ENCODE measurements around the gene ZSCAN22. TPM values are rescaled to one million over a fixed set of nuclear protein-coding genes. Genes with fewer than 3 reads are reported as not detected.
A peak's percentile ranks its signal among the peaks of the same experiment; 100 is the strongest.

ZSCAN22 gene
- total and polyA plus RNA-seq, 2 of the 13 experiments (the other 11 are each of a cell fraction or from before 2014, with no cell fraction given), result 2.5 to 3.5 TPM

DNA sequence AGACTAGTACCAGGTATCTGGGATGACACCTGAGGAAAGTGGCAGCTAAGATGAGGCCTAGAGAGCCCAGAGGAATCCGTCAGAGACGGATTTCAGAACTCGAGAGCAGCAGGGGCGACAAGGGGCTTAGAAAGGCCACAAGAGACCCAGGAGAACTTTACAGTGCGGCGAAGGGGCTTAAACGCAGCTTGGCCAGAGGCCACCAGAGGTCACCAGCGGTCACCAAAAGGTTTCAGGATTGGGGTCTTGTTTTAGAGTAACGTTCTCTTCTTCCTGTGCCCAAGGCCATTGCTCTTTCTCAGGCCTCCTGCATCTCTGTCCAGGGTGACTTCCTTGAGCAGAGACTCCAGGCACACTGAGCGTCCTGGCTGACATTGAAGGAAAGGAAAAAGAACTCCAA, 2.2 kb downstream of the ZSCAN22 start (continued):
- TF ChIP-seq ZNF496 (CRISPR knock-in tag; IDR thresholded peaks at IDR 0.05; ENCODE audit: insufficient replicate concordance), result no peak
- no peak for TF ChIP-seq ZNF180 (CRISPR knock-in tag; IDR thresholded peaks at IDR 0.05; ENCODE audit: borderline replicate concordance, low read depth)
- TF ChIP-seq NCOA1 (CRISPR knock-in tag; IDR thresholded peaks at IDR 0.05), result no peak
- TF ChIP-seq NFIC (IDR thresholded peaks at IDR 0.05; ENCODE audit: low read length), result no peak
- no peak for TF ChIP-seq ZNF44 (CRISPR knock-in tag; IDR thresholded peaks at IDR 0.05)
- TF ChIP-seq, protein P1, sequence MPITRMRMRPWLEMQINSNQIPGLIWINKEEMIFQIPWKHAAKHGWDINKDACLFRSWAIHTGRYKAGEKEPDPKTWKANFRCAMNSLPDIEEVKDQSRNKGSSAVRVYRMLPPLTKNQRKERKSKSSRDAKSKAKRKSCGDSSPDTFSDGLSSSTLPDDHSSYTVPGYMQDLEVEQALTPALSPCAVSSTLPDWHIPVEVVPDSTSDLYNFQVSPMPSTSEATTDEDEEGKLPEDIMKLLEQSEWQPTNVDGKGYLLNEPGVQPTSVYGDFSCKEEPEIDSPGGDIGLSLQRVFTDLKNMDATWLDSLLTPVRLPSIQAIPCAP (CRISPR knock-in tag; IDR thresholded peaks at IDR 0.05; ENCODE audit: low read depth), result no peak
- TF ChIP-seq, protein P2, sequence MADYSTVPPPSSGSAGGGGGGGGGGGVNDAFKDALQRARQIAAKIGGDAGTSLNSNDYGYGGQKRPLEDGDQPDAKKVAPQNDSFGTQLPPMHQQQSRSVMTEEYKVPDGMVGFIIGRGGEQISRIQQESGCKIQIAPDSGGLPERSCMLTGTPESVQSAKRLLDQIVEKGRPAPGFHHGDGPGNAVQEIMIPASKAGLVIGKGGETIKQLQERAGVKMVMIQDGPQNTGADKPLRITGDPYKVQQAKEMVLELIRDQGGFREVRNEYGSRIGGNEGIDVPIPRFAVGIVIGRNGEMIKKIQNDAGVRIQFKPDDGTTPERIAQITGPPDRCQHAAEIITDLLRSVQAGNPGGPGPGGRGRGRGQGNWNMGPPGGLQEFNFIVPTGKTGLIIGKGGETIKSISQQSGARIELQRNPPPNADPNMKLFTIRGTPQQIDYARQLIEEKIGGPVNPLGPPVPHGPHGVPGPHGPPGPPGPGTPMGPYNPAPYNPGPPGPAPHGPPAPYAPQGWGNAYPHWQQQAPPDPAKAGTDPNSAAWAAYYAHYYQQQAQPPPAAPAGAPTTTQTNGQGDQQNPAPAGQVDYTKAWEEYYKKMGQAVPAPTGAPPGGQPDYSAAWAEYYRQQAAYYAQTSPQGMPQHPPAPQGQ (CRISPR knock-in tag; IDR thresholded peaks at IDR 0.05; ENCODE audit: borderline replicate concordance), result no peak
- TF ChIP-seq, protein P3, sequence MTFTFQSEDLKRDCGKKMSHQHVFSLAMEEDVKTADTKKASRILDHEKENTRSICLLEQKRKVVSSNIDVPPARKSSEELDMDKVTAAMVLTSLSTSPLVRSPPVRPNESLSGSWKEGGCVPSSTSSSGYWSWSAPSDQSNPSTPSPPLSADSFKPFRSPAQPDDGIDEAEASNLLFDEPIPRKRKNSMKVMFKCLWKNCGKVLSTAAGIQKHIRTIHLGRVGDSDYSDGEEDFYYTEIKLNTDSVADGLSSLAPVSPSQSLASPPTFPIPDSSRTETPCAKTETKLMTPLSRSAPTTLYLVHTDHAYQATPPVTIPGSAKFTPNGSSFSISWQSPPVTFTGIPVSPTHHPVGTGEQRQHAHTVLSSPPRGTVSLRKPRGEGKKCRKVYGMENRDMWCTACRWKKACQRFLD (CRISPR knock-in tag; IDR thresholded peaks at IDR 0.05; ENCODE audit: borderline replicate concordance), result no peak
- TF ChIP-seq, protein P4, sequence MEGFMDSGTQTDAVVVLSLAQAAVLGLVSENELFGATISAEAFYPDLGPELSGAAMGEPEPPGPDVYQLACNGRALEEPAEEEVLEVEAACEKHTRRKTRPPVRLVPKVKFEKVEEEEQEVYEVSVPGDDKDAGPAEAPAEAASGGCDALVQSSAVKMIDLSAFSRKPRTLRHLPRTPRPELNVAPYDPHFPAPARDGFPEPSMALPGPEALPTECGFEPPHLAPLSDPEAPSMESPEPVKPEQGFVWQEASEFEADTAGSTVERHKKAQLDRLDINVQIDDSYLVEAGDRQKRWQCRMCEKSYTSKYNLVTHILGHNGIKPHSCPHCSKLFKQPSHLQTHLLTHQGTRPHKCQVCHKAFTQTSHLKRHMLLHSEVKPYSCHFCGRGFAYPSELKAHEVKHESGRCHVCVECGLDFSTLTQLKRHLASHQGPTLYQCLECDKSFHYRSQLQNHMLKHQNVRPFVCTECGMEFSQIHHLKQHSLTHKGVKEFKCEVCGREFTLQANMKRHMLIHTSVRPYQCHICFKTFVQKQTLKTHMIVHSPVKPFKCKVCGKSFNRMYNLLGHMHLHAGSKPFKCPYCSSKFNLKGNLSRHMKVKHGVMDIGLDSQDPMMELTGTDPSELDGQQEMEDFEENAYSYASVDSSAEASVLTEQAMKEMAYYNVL (CRISPR knock-in tag; IDR thresholded peaks at IDR 0.05; ENCODE audit: borderline replicate concordance), result no peak
- peak; percentile 27 for TF ChIP-seq SALL1 (CRISPR knock-in tag; IDR thresholded peaks at IDR 0.05)
- no peak for TF ChIP-seq KDM5B (CRISPR knock-in tag; IDR thresholded peaks at IDR 0.05; ENCODE audit: borderline replicate concordance)
- 0 out of 2 replicates have a peak, but pooled peaks have one; percentile 17 for TF ChIP-seq MIXL1 (CRISPR knock-in tag; IDR thresholded peaks at IDR 0.05)
- no peak for TF ChIP-seq ZSCAN31 (CRISPR knock-in tag; IDR thresholded peaks at IDR 0.05; ENCODE audit: low read depth)
- TF ChIP-seq, protein P5, sequence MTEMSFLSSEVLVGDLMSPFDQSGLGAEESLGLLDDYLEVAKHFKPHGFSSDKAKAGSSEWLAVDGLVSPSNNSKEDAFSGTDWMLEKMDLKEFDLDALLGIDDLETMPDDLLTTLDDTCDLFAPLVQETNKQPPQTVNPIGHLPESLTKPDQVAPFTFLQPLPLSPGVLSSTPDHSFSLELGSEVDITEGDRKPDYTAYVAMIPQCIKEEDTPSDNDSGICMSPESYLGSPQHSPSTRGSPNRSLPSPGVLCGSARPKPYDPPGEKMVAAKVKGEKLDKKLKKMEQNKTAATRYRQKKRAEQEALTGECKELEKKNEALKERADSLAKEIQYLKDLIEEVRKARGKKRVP (CRISPR knock-in tag; IDR thresholded peaks at IDR 0.05), result no peak
- no peak for TF ChIP-seq ZNF546 (CRISPR knock-in tag; conservative IDR thresholded peaks at IDR 0.05)
- TF ChIP-seq, protein P6, sequence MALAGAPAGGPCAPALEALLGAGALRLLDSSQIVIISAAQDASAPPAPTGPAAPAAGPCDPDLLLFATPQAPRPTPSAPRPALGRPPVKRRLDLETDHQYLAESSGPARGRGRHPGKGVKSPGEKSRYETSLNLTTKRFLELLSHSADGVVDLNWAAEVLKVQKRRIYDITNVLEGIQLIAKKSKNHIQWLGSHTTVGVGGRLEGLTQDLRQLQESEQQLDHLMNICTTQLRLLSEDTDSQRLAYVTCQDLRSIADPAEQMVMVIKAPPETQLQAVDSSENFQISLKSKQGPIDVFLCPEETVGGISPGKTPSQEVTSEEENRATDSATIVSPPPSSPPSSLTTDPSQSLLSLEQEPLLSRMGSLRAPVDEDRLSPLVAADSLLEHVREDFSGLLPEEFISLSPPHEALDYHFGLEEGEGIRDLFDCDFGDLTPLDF (CRISPR knock-in tag; IDR thresholded peaks at IDR 0.05), result no peak
- TF ChIP-seq, protein P7, sequence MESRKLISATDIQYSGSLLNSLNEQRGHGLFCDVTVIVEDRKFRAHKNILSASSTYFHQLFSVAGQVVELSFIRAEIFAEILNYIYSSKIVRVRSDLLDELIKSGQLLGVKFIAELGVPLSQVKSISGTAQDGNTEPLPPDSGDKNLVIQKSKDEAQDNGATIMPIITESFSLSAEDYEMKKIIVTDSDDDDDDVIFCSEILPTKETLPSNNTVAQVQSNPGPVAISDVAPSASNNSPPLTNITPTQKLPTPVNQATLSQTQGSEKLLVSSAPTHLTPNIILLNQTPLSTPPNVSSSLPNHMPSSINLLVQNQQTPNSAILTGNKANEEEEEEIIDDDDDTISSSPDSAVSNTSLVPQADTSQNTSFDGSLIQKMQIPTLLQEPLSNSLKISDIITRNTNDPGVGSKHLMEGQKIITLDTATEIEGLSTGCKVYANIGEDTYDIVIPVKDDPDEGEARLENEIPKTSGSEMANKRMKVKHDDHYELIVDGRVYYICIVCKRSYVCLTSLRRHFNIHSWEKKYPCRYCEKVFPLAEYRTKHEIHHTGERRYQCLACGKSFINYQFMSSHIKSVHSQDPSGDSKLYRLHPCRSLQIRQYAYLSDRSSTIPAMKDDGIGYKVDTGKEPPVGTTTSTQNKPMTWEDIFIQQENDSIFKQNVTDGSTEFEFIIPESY (CRISPR knock-in tag; IDR thresholded peaks at IDR 0.05), result no peak
- 0 out of 2 replicates have a peak, but pooled peaks have one; percentile 42 for TF ChIP-seq ZBTB38 (CRISPR knock-in tag; IDR thresholded peaks at IDR 0.05)
- no peak for TF ChIP-seq KLF6 (CRISPR knock-in tag; IDR thresholded peaks at IDR 0.05)
- no peak for TF ChIP-seq PTBP1 (IDR thresholded peaks at IDR 0.05; ENCODE audit: low read depth, low read length, poor library complexity, severe bottlenecking)
